HL-60/S4 treated with retinoic acid at 250 ng/mL for 4 days and 3 days (cell line): ENCODE results near the gene AKT1S1.

Source experiments
- in situ Hi-C: fragments of 300-500 bp; cut with MboI; formaldehyde crosslinking; loops from 2 replicates; pipeline ENCODE4 v1.7.0; 2022; ENCODE audit warnings: low sequenced_read_pairs

AKT1S1 gene

DNA sequence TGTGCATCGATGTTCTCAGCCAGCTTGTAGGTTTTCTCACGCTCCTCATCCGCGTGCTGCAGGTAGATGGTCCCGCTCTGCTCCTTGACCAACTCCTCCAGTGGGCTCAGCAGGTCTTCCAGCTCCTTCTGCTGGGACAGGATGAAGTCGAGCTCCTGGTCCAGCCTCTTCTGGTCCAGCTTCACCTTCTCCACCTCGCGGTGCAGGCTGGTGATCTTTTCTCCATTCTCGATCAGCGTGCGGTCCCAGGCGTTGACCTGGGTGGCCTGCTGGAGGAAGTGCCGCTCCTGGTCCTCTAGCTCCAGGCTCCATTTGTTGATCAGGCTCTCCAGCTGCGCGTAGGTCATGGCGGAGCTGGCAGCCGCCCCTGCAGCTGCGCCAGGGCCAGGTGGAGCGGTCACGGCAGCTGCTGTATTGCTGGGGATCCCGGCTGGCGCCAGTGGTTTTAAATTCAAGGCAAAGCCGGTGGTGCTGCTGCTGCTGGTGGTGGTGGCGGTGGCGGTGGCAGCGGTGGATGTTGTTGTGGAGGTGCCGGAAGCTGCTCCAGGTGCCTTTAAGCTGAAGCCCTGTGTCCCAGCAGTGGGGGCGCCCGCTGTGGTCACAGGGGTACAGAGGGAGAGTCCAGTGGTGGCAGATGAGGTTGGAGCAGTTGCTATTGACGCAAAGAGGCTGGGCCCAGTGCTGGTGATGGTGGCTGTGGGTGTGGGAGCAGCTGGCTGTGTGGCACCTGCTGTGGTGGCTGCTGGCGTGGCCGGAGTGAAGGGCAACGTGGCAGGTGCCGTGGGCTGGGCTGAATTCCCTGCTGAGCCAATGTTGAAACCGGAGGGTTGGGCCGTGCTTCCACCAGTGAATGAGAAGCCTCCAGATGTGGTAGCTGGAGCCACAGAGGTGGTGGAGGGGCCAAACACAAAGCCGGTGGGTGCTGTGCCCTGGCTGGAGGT, 31.6 kb upstream of the AKT1S1 start:
- in situ Hi-C loops, result no loop called here

DNA sequence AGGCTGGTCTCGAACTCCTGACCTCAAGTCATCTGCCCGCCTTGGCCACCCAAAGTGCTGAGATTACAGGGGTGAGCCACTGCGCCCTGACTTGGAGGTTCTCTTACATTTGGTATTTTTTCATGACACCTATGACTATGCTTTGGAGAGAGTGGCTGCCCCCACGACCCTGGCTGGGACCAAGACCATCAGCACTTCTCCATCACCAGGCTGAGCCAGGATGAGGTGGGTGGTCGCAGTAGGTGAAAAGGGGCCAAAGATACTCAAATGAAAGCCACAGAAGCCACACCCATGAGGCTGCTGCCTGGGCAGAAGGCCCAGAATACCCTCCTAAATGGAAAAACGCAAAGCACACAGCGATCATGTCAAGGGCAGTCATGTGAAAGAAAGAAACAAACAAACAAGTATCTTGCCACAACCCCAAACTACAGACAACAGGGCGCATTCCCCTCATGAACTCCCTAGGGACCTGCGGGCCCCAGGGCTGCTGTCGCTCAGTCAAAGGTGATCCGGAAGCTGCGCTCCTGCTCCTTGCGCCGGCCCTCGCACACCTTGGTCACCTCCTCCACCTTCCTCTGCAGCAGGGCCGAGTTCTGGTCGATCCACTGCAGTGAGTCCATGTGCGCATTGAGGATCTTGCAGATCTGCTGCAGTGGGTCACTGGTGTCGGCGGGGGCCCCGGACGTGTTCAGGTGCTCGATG, 30.7 kb upstream of the AKT1S1 start:
- in situ Hi-C loops, result no loop called here

- in situ Hi-C loops, result no loop called here
Measured at GRCh38 chr19:49906879-49907564, 29.9 kb upstream of the AKT1S1 start.

DNA sequence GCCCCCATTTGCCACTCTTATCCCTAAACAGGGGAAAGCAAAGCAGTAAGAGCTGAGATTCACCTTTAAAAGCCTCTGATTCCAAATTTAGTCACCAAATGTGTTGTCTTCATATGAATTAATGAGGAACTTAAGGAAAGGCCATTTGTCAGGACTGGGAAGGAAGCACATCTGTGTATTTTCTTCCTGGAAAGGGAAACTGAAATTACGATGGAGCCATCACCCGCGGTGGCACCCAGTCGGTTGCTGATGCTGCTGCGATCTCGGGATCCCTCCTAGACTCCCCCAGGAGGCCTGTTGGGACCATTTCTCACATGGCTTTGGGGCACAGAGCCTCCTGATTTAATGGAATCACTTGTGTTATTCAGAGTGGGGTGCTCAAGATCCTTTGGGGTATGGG, 27.0 kb upstream of the AKT1S1 start:
- in situ Hi-C loops, result no loop called here

GRCh38 chr19:49896863-49897621, 19.9 kb upstream of the AKT1S1 start, which contains the start of gene IL4I1:
Gene IL4I1 (minus strand): TSS chr19:49896887. CDS start chr19:49896160, 727 bp downstream.
- in situ Hi-C loops, result no loop called here

DNA sequence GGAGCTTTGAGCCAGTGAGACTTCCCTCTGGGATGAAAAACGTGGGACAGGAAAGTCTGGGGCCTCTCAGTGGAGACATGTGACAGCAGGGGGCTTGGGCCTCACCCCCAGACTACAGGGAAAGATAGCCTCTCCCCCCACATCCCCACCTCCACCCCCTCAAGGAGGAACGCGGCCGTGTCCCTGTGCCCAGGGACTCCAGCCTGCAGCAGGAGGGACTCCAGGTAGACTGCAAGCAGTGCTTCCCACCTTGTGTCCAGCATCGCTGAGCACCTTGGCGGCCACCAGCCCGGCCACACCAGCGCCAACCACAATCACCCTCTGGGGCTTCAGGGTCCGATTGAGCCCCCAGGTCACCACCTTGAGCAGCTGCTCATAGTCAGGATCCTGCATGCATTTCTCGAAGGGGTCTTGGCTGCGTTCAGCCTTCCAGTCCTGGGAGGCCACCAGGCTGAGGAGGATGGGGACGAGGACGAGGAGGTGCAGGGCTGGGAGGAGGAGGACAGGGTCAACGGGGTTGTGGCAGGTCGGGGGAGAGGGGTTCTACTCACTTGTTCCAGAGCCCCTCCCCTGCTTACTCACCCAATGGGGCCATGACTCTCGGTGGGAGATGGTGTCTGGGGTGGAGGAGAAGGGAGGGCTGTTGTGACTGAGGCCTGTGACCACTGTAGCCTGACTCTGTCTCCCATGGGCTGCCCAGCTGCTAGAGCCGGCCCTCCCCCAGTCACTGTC, 18.6 kb upstream of the AKT1S1 start:
- in situ Hi-C loops, result no loop called here

DNA sequence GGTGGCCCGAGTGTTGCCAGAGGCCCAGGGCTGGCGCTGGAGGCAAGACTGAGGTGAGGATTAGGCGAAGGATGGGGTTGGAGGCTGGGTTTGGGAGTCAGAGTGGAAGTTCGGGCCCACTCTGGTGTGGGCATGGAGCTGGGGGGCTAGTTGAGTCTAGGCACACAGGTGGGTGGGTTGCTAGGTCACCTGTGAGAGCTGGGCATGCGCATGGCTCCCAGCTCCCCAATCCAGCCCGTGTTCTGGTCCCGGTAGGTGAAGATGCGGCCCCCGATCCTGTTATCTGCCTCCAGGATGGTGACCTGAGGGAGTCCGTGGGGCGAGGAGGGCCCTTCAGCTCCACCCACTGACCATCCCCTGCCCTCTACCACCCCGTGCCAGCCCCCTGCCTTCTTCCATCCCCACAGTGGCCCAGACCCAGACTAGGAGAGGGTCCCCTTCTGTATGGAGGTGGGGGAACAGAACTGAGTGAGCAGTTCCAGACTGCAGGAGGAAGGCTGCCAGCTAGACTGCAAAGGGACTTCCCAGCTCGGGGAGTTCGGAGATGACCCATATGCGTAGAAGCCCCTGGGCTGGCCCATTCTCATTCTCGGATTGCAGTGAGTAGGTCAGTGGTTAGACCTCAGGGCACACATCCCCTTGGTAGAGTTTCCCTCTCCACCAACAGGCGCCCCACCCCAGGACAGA, 17.9 kb upstream of the AKT1S1 start:
- in situ Hi-C loops, result no loop called here

GRCh38 chr19:49894011-49894664, 17.0 kb upstream of the AKT1S1 start:
- in situ Hi-C loops, result no loop called here

- in situ Hi-C loops, result no loop called here
Measured at GRCh38 chr19:49892716-49893115, 15.6 kb upstream of the AKT1S1 start.

- in situ Hi-C loops, result no loop called here
Measured at GRCh38 chr19:49891393-49891792, 14.2 kb upstream of the AKT1S1 start.

- in situ Hi-C loops, result no loop called here
Measured at GRCh38 chr19:49890349-49891311, 13.5 kb upstream of the AKT1S1 start.

GRCh38 chr19:49889687-49890348, 12.7 kb upstream of the AKT1S1 start:
- in situ Hi-C loops, result no loop called here

DNA sequence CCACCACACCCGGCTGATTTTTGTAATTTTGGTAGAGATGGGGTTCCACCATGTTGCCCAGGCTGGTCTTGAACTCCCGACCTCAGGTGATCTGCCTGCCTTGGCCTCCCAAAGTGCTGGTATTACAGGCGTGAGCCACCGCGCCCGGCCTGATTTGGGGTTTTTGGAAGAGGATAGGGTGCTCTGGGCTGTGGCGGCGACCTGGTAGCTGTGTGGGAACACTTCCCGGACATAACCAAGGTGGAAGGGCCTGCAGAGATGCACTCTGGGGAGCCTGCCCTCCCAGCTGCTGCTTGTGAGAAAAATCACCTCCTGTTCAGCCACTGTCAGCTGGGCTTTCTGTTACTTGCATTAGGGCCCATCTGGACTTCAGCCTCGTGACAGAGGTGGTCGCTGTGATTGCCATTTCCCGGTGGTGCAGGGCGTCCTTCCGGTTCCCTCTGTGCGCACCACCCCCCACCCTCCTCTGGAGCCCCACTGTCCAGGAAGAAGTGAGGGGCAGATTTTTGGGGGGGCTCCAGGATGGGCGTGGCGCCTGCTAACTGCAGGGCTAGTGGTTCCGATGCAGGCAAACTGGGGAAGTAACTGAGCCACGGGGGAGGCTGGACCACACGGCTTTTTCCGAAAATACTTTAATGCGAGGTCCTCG, 12.0 kb upstream of the AKT1S1 start:
- in situ Hi-C loops, result no loop called here

DNA sequence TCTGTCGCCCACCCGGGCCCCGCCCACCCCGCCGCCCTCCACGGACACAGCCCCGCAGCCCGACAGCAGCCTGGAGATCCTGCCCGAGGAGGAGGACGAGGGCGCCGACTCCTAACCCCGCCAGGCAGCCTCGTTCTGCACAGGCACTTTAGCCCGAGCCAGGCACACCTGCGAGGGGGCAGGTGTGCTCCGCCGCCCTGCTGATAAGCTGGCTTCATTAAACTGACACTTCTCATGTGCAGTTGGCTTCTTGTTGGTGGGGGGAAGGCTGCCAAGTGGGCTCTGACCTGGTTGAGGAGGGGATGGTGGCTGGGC, 11.3 kb upstream of the AKT1S1 start:
- in situ Hi-C loops, result no loop called here

GRCh38 chr19:49887665-49888509, 10.7 kb upstream of the AKT1S1 start:
- in situ Hi-C loops, result no loop called here

DNA sequence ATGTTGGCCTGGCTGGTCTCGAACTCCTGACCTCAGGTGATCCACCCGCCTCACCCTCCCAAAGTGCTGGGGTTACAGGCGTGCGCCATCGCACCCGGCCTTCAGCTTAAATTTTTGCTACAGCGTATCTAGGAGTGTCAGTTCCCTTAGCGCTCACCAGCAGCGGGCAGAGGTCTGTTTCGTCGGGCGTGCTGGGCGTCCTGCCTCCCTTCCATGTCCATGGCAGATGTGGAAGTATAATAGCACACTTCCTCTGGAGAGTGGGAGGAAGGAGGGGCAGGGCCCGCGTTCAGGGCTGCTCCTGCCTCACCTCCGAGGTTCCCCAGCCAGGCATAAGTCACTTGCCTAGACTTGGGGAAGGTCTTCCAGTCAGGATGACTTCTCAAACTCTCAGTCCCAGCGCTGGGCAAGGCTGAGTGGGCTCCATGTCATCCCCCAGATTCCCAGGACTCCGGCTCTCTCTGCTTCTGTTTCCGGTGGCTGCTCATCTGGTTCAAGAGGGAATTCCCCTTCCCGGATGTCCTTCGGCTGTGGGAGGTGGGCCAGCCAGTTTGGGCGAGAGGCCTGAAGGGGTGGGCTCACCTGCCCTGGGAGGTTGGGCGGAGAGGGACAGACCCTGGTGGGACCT, 10.0 kb upstream of the AKT1S1 start:
- in situ Hi-C loops, result no loop called here
